PC-3 (cell line): ENCODE measurements around the gene PSMA2. TPM values are rescaled to one million over a fixed set of nuclear protein-coding genes. Genes with fewer than 3 reads are reported as not detected.

Experiments
- ATAC-seq: fragments of 200-7000 bp; cut with Tn5 transposase; 2 replicates; pipeline ENCODE4 v1.9.1; 2020; ENCODE audit warnings: mild to moderate bottlenecking, moderate library complexity
- BruUV-seq: library from RNA; stranded (reverse); fragments of 400-500 nt; replicated peaks from 2 replicates; lab custom pipeline; 2021; lab: Mats Ljungman, UMichigan
- CTCF ChIA-PET: fragments of 300-600 bp; sonication (Branson Sonifier 250); formaldehyde crosslinking; loops from one replicate; lab custom pipeline; 2022; ENCODE audit warnings: antibody characterized with exemption; lab: Charles Lee
- POLR2A ChIA-PET: fragments of 300-600 bp; sonication (Branson Sonifier 250); formaldehyde crosslinking; loops from one replicate; lab custom pipeline; 2022; ENCODE audit warnings: antibody characterized with exemption; ENCODE audit not compliant: unreplicated experiment; lab: Charles Lee
- DNase-seq: peaks from one replicate; pipeline ENCODE4 v3.0.0-alpha.2; 2015
- H2AFZ ChIP-seq: fragments of 300-600 bp; sonication (generic); 2 replicates; pipeline ENCODE4 v1.6.0; 2016; ENCODE audit warnings: antibody characterized with exemption, low read length
- H3F3A ChIP-seq: fragments of 300-600 bp; sonication (generic); one replicate; pipeline ENCODE4 v1.6.0; 2017; ENCODE audit warnings: antibody characterized with exemption, low read length, control low read depth, mild to moderate bottlenecking; ENCODE audit not compliant: unreplicated experiment
- H3K27ac ChIP-seq: fragments of 300-600 bp; sonication (generic); 2 replicates; pipeline ENCODE4 v1.5.1; 2016; ENCODE audit warnings: mild to moderate bottlenecking, low read length
- H3K27me3 ChIP-seq: fragments of 300-600 bp; sonication (generic); 2 replicates; pipeline ENCODE4 v1.6.1; 2016; ENCODE audit warnings: low read length, mixed read lengths
- H3K36me3 ChIP-seq: fragments of 300-600 bp; sonication (generic); 2 replicates; pipeline ENCODE4 v1.6.1; 2016; ENCODE audit warnings: low read depth, mixed run types, low read length, mixed read lengths
- H3K4me1 ChIP-seq: fragments of 300-600 bp; sonication (generic); 2 replicates; pipeline ENCODE4 v1.5.1; 2016; ENCODE audit warnings: low read length; ENCODE audit not compliant: insufficient read depth
- H3K4me2 ChIP-seq: fragments of 300-600 bp; sonication (generic); 2 replicates; pipeline ENCODE4 v1.6.0; 2016; ENCODE audit warnings: low read length
- H3K4me3 ChIP-seq: fragments of 300-600 bp; sonication (generic); 2 replicates; pipeline ENCODE4 v1.5.1; 2016; ENCODE audit warnings: mild to moderate bottlenecking, low read length, mixed read lengths
- H3K79me2 ChIP-seq: fragments of 300-600 bp; sonication (generic); 2 replicates; pipeline ENCODE4 v1.6.1; 2017; ENCODE audit warnings: low read length, mixed read lengths
- H3K9ac ChIP-seq: fragments of 300-600 bp; sonication (generic); 2 replicates; pipeline ENCODE4 v1.6.0; 2016; ENCODE audit warnings: mild to moderate bottlenecking, low read length
- H3K9me2 ChIP-seq: fragments of 300-600 bp; sonication (generic); replicated peaks from 2 replicates; pipeline ENCODE4 v1.6.1; 2016; ENCODE audit warnings: mixed run types, low read length, mixed read lengths
- H3K9me3 ChIP-seq: fragments of 300-600 bp; sonication (generic); 2 replicates; pipeline ENCODE4 v1.6.1; 2016; ENCODE audit warnings: low read length, mixed read lengths
- H4K20me1 ChIP-seq: fragments of 300-600 bp; sonication (generic); 2 replicates; pipeline ENCODE4 v1.6.1; 2016; ENCODE audit warnings: low read length, mixed read lengths
- EZH2 ChIP-seq: fragments of 300-600 bp; sonication (generic); IDR thresholded peaks from one replicate; pipeline ENCODE4 v1.6.1; 2017; ENCODE audit warnings: antibody characterized with exemption, mild to moderate bottlenecking, low read length; ENCODE audit not compliant: unreplicated experiment
- EZH2phosphoT487 ChIP-seq: fragments of 300-600 bp; sonication (generic); IDR thresholded peaks from 2 replicates; pipeline ENCODE4 v1.6.1; 2018; ENCODE audit warnings: mild to moderate bottlenecking, antibody characterized with exemption, low read length, borderline replicate concordance
- intact Hi-C: fragments of 100-400 bp; cut with micrococcal nuclease; formaldehyde crosslinking; loops from 2 replicates; pipeline ENCODE4 v1.9.0; 2023
- total RNA-seq: library from RNA; depleted of rRNA; stranded (reverse); fragments of >200 nt; gene quantifications from 2 replicates; pipeline ENCODE4 v1.2.3, GENCODE V29; 2014
- TF ChIP-seq, protein P1 (sequence below): fragments of 300-600 bp; sonication (generic); conservative IDR thresholded peaks from 2 replicates; pipeline ENCODE4 v1.5.1; 2017; ENCODE audit warnings: antibody characterized with exemption, low read depth, mild to moderate bottlenecking, low read length

Gene PSMA2
- total RNA-seq, 1 experiment from 2014 or later = 85.6 TPM

DNA sequence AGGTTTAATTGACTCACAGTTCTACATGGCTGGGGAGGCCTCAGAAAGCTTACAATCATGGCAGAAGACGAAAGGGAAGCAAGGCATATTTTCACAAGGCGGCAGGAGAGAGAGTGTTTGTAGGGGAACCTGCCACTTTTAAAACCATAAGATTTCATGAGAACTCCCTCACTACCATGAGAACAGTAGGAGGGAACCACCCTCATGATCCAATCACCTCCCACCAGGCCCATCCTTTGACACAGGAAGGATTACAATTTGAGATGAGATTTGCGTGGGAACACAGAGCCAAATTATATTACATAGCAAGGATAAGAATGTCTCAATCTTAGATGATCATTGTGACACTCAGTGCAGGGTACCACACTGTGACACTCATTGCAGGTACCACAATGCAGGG lies 44.4 kb upstream of the PSMA2 start:
- no peaks in the 10 kb centered on the region for H3K79me2 ChIP-seq
- H3F3A ChIP-seq = no peaks in the 10 kb centered on the region
- no TSS peak for BruUV-seq
- H4K20me1 ChIP-seq = no peaks in the 10 kb centered on the region
- no peak overlapping the region for H3K9ac ChIP-seq
- H3K9me3 ChIP-seq = no peaks in the 10 kb centered on the region
- no peak overlapping the region for H3K27ac ChIP-seq
- H3K27me3 ChIP-seq = no peaks in the 10 kb centered on the region
- ATAC-seq (no peak), DNase-seq (no peak)
- H3K4me2 ChIP-seq = no peak overlapping the region
- H3K36me3 ChIP-seq = no peaks in the 10 kb centered on the region
- ChIA-PET POLR2A (no interaction called here), CTCF (no interaction called here)
- peaks cover 17% of the 10 kb centered on the region for H3K4me1 ChIP-seq
- H2AFZ ChIP-seq = no peak overlapping the region
- no peaks in the 10 kb centered on the region for H3K9me2 ChIP-seq
- H3K4me3 ChIP-seq = no peak overlapping the region
- intact Hi-C loops = no loop called here
- TF ChIP-seq EZH2 (no peak), EZH2phosphoT487 (no peak)
- TF ChIP-seq, protein P1, sequence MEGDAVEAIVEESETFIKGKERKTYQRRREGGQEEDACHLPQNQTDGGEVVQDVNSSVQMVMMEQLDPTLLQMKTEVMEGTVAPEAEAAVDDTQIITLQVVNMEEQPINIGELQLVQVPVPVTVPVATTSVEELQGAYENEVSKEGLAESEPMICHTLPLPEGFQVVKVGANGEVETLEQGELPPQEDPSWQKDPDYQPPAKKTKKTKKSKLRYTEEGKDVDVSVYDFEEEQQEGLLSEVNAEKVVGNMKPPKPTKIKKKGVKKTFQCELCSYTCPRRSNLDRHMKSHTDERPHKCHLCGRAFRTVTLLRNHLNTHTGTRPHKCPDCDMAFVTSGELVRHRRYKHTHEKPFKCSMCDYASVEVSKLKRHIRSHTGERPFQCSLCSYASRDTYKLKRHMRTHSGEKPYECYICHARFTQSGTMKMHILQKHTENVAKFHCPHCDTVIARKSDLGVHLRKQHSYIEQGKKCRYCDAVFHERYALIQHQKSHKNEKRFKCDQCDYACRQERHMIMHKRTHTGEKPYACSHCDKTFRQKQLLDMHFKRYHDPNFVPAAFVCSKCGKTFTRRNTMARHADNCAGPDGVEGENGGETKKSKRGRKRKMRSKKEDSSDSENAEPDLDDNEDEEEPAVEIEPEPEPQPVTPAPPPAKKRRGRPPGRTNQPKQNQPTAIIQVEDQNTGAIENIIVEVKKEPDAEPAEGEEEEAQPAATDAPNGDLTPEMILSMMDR = no peak

DNA sequence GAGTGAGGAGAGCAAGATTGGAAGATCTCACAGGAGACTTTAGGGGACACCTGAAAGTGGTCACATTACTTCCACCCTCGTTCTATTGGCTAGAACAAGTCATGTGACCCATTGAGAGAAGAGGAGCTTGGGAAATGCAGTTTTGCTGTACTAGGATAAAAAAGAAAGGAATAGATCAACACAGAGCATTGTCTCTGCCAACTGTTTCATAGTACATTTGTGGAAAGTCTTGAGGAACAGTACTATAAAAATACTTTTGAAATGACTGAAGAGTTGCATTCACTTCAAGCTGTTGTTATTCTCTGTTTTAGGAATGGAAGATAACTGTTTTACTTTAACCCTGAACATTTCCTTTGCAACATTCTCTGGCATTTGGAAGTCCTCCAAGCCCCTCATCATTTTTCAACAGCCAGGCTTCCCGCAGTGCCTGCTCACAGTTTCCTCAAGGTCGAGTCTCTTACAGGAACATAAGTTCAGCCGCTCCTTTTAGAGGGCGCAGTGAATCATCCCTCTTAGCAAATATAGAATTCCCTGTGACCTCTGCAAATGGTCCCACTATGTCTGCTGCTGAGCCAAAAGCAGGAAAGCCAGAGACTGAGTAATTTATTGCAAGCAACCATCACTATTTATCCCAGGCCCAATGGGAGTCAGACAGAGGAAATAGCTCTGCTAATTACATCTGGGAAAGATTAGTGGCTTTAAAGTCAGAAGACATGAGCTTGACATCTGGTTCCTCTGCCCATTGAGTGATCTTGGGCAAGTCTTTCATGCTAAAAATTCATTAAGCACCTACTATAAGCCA lies 40.9 kb upstream of the PSMA2 start:
- ATAC-seq (peak; percentile 97), DNase-seq (peak; percentile 72)
- TF ChIP-seq EZH2phosphoT487 (no peak), EZH2 (no peak)
- TF ChIP-seq, protein P1 = no peak
- H3K79me2 ChIP-seq = no peaks in the 10 kb centered on the region
- peak overlapping the region; percentile 30 for H3K4me2 ChIP-seq
- H3K9me3 ChIP-seq = no peaks in the 10 kb centered on the region
- H2AFZ ChIP-seq = 0 out of 2 replicates have a peak overlapping the region, but pooled peaks have one; percentile 18
- ChIA-PET CTCF (interaction anchor here (0.5 to 0.8 kb wide), 2 partner anchors 10 to 162 kb away, joined by 4 read pairs; no protein-coding TSS in a partner anchor), POLR2A (interaction anchor here (0.6 kb wide), 1 partner anchor 173 kb away, joined by 4 read pairs; no protein-coding TSS in a partner anchor)
- intact Hi-C loops = loop anchor here (2.0 to 5.0 kb wide), 2 partner anchors 41 to 46 kb away; partner anchors contain the start of genes MRPL32 and PSMA2
- no peaks in the 10 kb centered on the region for H3F3A ChIP-seq
- peak overlapping the region; percentile 28 for H3K27ac ChIP-seq
- H3K36me3 ChIP-seq = no peaks in the 10 kb centered on the region
- BruUV-seq = no TSS peak
- H3K4me3 ChIP-seq = no peak overlapping the region
- H3K4me1 ChIP-seq = peaks cover 17% of the 10 kb centered on the region
- no peaks in the 10 kb centered on the region for H3K9me2 ChIP-seq
- H4K20me1 ChIP-seq = no peaks in the 10 kb centered on the region
- no peaks in the 10 kb centered on the region for H3K27me3 ChIP-seq
- no peak overlapping the region for H3K9ac ChIP-seq

DNA sequence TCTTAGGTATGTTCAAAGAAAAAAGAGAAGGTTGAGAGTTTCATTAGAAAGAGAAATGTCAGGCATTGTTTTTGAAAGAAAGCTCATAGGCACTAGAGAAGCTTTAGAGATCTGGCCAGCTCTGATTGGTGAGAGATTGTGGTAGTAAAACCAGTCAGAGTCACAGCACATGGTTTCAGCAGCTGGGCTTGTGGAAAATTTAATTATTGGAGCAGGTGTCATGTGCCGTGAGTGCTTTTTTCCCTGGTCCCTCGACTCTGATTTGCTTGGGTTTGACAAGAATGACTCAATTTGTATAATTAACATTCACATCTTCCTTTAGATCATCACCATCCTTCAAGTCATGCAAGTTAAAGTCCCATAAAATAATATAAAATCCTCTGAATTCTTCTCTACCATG lies 35.4 kb upstream of the PSMA2 start:
- H3K27ac ChIP-seq = no peak overlapping the region
- peaks cover 2% of the 10 kb centered on the region for H3K4me1 ChIP-seq
- no peaks in the 10 kb centered on the region for H3K9me2 ChIP-seq
- H3K4me2 ChIP-seq = no peak overlapping the region
- ChIA-PET POLR2A (no interaction called here), CTCF (no interaction called here)
- no peaks in the 10 kb centered on the region for H3K9me3 ChIP-seq
- DNase-seq (no peak), ATAC-seq (no peak)
- H2AFZ ChIP-seq = no peak overlapping the region
- no peaks in the 10 kb centered on the region for H3K79me2 ChIP-seq
- H3K27me3 ChIP-seq = no peaks in the 10 kb centered on the region
- TF ChIP-seq EZH2 = no peak
- H3K4me3 ChIP-seq = no peak overlapping the region
- BruUV-seq = no TSS peak
- intact Hi-C loops = no loop called here
- H3K9ac ChIP-seq = no peak overlapping the region
- no peaks in the 10 kb centered on the region for H3F3A ChIP-seq
- H4K20me1 ChIP-seq = no peaks in the 10 kb centered on the region
- no peaks in the 10 kb centered on the region for H3K36me3 ChIP-seq
